ENCODE measurements around the gene TMTC1.
"Not testable (repeated sequence)": the region's sequence is repeated elsewhere in the genome, so short reads cannot be mapped to it uniquely, and the experiment has no call there.

Gene TMTC1

DNA sequence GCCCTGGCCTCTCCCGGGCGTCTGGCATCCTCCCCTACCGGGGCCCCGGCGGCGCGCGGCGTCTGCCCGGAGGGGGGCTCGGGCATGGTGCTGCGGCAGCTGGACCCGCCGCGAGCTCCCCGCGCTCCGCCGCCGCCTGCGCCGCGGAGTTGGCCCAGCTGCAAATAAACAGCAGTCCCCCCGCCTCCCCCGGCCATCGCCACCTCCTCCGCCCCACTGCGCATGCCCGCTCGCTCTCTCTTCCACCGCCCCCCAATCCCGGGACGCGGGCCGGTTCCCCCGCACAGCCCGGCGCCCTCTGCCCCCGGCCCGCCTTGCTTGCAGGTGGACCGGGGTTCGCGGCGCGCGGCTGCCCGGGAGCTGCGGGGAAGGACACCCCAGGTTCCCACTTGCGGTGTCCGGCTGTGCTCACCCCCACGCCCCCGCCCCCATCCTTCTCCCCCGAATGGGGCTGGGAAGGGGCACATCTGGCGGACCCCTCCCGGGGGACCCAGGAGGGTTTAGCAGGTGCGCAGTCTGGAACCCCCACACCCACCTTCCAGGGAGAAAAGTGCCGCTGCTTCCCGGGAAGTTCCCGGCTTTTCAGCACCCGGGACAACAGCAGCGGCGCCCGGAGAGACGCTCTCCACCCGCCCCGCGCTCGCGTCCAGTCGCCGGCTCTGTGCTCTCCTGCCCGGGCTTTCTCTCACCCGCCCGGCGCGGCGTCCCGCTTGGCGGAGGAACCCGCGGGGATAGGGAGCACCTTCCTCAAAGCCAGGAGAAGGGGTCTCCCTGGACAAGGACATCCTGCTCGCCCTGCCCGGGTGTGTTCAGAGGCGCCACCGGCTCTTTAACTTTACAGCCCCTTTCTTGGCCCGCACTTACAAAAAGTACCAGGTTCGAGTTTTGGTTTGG is at the start of gene TMTC1:
Gene TMTC1 (minus strand): TSS at position 170 of the 894 bp plus-strand sequence. CDS start 191 bp downstream, outside the sequence.
- DNase-seq: no peak

DNA sequence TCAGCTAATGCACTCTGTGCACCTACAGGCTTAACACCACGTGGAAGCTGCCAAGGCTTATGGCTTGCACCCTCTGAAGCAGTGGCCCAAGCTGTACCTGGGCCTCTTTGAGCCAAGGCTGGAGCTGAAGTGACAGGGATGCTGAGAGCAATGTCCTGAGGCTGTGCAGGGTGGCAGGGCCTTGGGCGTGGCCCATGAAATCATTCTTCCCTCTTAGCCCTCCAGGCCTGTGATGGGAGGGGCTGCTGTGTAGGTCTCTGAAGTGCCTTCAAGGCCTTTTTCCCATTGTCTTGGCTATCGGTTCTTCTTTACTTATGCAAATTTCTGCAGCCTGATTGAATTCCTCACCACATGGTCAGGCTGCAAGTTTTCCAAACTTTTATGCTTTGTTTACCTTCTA is 47.4 kb upstream of the TMTC1 start:
- DNase-seq: no peak

DNA sequence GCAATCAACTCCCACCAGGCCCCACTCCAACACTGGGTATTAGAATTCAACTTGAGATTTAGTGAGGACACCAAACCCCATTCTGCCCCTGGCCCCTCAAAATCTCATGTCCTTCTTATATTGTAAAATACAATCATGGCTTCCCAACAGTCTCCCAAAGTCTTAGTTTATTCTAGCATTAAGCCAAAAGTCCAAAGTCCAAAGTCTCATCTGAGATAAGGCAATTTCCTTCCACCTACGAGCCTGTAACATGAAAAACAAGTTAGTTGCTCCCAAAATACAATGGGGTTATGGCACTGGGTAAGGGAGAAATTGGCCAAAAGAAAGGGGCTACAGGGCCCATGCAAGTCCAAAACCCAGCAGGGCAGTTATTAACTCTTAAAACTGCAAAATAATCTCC is 46.6 kb upstream of the TMTC1 start:
- no peak for DNase-seq

DNA sequence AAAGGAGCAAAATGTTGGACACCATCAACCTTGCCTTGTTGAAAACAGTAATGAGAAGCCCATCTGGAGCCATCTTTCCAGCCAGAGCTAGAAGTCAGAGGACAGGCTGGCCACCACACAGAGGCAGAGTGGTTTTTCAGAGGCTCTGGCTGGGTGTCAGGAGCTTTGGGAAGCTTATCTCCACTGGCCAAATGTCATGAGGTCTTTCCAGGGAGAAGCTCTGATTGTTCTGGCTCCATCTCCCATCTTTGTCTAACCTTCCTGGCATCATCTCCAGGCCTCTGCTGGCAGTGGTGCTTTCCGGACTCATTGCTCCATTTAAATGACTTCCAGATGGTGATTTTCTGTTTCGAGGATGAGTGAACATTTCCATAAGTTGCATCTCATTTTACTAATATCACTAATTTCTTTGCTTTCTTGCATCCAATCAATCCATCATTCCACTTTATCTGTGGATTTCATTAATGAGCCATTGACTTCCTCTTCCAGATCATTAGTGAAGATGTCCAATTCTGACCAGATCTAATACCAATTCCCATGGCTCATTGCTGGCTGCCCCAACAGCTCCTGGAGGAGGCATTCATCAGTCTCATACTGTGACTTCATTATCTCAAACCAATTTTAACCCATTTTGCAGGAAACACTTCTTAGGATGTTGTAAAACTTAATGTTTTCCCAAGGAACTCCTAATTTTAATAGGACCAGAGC is 35.3 kb upstream of the TMTC1 start:
- no peak for DNase-seq

DNA sequence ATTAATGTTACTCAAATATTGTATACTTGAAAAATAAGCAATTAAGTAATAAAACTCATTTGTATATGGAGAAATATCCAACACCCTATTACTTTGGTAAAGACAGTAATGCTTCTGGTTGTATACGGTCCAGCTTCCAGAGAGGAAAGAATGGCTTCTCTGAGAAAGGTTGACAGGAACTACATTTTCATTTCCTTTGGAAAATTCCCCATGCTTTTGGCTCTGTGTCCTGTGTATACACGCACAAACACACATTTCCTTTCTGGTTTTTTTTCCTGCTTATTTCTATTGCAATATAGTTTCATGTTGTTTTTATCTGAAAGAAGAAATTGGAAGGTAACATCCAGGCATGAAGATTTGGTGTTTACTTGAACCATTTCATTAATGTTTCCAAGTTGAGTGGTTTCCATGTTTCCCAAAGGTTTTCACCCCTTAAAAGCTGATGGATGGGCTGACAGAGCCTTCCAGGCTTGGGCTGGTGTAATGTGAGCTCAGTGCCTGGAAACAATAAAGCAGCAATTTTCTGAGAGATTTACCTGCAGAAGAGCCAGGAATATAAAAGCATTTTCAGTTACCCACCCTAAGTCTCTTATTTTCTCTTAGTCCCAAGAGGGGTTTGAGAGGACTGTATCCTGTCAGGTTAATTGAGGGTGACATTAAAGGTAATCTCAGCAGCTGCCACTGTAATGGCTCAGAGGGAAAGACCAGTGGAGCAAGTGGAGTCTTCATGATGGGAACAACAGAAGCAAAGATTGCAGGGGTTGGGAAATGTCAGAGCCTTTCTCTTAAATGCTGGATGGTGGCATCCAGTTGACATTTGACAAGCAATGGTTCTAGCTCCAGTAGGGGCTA is 33.4 kb upstream of the TMTC1 start:
- no peak for DNase-seq

DNA sequence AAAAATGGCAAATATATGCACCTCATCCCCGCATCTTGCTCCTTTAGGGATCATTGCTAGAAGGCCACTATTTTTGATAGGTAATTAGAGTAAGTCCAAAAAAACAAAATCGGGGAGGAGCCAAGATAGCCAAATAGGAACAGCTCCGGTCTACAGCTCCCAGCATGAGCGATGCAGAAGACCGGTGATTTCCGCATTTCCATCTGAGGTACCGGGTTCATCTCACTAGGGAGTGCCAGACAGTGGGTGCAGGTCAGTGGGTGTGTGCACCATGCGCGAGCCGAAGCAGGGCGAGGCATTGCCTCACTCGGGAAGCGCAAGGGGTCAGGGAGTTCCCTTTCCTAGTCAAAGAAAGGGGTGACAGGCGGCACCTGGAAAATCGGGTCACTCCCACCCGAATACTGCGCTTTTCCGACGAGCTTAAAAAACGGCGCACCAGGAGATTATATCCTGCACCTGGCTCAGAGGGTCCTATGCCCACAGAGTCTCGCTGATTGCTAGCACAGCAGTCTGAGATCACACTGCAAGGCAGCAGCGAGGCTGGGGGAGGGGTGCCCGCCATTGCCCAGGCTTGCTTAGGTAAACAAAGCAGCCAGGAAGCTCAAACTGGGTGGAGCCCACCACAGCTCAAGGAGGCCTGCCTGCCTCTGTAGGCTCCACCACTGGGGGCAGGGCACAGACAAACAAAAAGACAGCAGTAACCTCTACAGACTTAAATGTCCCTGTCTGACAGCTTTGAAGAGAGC is 26.0 kb upstream of the TMTC1 start:
- DNase-seq: not testable (repeated sequence)

DNA sequence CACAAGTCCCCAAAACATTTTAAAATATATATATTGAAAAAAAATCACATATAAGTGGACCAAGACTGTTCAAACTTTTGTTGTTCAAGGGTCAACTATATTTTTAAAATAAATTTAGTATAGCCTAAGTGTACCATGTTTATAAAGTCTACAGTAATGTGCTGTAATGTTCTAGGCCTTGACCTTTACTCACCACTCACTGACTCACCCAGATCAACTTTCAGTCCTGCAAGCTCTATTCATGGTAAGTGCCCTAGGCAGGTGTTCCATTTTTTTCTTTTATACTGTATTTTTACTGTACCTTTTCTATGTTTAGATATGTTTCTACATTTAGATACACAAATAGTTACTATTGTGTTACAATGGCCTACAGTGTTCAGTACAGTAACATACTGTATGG is 23.4 kb upstream of the TMTC1 start:
- no peak for DNase-seq

DNA sequence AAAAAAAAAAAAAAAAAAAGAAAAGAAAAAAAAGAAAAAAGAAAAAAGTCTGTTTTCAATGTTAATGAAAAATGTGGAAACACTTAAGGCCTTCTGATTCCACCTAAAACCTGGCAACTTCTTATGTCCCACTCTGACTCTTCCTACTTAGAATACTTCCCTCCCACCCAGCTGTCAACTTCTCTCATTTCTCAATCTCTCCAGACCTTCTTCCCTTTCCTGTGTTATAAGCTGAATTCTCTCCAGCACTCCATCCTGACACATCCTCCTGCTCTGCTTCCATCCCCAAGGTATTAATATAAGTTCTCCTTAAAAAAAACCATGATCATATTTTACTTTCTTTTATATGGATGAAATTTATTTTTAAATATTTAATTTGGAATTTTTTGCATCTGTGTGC is 20.3 kb upstream of the TMTC1 start:
- no peak for DNase-seq

DNA sequence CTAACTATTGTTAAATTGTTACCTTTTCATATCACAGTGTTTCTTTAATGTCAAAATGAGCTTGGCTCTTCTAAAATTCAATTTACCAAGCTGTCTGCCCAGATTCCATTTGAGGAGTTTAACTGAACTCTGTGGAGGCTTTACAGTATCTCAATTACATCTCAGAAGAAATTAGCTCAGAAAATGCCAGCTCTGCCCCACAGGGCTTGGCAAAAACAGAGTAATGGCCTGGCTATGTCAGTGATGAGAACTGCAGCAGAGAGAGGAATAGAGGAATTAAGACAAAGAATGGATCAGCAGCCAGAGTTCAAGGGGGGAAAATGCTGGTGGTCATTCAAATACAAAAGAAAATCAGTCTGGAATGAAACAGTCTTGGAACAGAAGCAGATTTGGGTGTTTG is 15.8 kb upstream of the TMTC1 start:
- DNase-seq: no peak

DNA sequence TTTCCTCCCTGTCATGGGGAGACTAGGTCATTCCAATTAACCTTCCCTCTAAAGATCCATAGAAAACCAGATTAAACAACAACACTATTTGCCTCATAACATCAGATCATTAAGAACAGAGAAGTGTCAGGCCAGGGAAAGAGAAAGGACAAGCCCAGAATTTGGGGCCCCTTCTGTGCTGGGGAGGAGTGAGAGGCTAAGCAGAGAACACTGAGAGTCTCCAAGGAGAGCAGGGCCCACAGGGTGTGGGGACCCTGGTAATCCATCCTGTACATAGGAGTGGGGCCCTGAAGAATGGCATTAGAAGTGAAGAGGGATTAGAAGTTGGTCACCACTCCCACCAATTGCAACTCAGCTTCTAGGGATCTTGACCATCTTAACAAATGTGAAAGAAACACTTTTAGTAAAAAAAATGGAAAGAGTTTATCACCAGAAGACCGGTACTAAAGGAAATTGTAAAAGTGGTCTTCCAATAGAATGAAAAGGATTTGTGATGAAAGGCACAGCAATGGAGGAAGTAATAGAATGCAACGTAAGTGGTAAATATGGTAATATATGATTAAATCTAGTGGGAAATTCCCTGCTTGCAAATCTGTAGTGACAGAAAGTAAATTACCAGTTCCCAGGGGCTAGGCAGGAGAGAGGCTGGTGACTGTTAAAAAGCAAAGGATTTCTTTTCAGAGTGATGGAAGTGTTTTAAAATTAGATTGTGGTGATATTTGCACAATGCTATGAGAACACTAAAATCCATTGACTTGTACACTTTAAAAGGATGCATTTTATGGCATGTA is 14.0 kb upstream of the TMTC1 start:
- no peak for DNase-seq

DNA sequence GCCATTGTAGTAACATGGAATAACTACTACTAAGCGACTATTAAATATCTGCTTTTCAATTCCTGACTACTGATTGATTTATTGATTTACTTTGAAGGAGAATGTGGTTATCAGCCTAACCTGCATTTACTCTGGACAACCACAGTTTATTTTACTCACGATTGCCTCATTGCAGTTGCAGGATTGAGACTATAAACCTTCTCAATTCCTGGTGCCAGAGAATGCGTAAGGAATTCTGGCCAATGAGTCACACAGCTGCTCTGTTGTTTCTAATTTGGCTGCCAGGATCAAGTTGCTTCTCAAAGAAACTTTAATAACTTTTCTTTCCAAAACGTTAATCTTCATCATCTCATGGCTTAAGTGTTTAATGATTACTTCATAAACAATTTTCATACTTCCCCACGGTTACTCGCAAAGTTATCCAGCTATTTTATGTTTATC is 13.1 kb upstream of the TMTC1 start:
- no peak for DNase-seq

DNA sequence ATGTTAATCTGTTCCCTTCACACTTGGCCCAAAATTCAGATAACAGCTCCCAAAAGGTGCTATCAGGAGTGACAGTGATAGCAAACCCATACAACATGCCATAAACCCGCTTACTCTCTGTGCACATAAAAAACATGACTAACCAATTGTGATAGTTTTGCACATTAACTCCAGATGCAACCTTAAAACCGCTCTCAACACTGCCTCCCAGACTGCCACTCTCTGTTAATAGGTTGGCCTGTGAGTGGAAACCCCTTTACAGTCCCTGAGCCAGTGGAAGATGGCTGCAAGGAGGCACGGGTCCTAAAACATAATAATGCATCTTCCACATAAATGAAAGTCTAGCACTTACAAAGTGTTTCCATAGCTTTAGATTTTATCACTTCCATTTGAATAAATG is 12.0 kb upstream of the TMTC1 start:
- no peak for DNase-seq

DNA sequence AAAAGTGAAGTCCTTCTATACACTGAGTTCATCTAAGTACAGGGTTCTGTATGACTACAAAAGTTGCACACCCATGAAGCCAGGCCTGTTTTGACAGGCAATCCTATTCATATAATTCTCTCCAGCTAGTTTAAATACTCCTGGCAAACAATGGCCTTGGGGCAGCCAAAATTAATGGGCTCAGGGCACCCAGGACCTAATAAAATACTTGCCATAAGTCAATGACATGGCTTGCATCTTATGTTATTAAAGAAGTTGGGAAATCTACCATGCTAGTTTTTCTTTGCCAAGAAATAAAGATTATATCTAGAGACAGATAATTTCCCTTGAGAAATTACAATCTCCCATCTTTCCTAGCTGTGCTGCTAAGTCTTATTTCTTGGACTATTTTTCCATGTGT is 11.1 kb upstream of the TMTC1 start:
- no peak for DNase-seq

DNA sequence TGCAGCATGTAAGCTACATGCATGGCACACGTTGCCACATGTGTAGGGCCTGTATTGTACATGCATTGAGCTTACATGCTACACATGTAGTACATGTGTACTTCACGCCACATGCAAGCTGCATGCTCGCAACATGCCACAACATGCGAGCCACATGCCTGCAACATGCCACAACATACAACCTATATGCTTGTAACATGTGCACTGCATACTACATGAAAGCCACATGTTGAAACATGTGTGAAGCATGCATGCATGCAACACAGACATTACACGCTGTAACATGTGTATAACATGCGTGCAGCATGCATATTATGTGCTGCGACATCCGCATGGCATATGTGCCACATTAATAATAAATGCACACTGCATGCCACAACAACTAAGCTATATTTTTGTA is 9.1 kb upstream of the TMTC1 start:
- no peak for DNase-seq

DNA sequence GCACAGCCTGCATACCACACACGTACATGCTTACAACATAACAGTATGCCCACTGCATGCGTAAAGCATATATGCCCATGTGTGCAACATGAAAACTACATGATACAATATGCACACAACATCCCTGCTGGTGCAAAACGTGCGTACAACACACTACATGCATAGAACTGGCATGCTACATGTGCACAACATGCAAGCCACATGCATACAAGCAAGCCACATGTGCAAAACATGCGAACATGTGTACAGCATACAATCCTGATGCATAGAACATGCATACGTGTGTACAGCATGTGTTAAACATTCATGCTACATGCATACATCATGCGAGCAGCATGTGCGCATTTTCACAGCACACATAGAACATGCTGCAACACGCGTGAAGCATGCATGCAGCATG is 8.4 kb upstream of the TMTC1 start:
- DNase-seq: no peak

DNA sequence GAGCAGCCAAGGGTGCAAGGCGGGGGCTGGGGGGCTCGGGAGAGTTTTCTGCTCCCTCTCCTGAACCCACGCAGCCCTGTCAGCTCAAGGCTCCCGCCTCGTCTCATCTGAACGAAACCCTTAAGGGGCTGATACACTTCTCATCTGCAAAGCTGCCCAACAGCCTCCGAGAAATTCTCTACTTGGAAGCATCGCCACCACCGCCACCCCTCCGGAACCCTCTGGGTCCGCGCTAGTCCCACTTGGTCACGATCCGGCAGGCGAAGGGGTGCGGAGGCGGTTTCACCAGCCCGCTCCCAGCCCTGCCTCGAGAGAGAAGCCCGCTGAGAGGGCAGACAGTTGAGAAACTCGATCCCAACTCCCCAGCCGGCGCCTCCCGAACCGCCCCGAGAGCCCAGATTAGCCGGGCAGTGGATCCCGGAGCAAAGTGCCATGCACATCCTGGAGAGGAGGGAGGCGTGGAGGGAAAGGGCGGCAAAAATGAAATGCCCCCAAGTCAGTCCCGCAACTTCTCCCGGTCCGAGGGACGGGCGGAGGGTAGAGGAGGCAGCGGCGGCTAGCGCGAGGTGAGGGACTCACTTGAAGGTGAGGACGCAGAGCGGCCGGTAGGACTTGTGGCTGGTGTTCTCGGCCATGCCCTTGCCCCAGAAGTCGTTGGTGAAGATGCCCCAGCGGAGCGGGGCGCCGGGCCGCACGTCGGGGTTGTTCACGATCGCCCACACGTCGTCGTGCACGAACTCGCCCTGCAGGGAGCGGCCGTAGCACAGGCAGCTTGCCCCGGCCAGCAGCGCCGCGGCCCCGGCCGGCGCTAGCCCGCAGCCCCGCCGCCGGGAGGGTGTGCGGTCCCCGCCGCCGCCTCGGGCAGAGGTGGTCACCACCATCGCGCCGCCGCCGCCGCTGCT is 620 bp downstream of the TMTC1 start:
- DNase-seq: no peak

DNA sequence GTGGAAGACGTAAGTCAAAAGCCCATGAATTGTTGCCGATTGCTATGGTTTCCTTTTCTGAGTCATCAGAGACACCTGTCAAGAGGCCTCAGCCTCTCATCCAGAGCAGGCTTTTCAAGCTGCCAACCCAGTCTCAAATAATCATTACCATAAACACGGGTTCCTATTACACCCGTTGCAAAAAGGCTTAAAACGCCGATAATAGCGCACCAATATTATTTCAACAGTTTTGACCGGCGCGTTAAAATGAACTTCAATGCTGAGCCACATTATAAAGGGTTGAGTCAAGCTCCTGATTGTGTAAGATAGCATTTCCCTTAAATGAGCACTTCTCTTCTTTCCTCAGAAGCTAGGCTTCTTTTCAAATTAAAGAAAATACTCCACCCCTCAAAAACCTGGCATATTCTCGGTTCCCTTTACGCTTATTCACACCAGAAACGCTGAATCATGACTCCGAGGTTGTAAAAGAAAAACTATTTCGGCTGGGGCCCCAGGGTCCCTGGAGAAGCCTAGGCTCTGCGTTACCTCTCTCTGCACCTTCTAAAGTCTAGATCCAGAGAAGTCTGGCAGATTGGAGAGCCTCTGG is 1.4 kb downstream of the TMTC1 start:
- DNase-seq: no peak

DNA sequence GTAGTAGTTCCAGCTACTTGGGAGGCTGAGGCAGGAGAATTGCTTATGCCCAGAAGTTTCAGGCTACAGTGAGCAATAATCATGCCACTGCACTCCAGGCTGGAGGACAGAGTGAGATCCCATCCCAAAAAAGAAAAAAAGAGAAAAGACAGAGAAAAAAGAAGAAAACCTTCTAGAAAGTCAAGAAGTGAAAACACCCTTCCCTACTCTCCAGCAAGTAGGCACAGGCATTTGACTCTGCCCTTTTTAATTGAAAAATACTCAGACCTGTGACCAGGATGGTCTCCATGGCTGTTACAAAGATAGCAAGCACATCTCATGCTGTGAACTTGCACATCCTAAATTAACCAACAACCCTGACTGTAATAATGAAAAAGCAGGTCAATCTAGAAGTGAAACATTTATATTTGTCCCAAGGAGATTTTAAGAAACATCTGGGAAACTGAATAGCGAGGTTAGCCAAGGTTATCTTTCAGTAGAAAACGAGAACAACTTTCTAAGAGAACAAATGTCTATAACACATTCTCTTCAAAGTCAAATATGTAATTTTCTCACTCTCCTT is 2.0 kb downstream of the TMTC1 start:
- no peak for DNase-seq

DNA sequence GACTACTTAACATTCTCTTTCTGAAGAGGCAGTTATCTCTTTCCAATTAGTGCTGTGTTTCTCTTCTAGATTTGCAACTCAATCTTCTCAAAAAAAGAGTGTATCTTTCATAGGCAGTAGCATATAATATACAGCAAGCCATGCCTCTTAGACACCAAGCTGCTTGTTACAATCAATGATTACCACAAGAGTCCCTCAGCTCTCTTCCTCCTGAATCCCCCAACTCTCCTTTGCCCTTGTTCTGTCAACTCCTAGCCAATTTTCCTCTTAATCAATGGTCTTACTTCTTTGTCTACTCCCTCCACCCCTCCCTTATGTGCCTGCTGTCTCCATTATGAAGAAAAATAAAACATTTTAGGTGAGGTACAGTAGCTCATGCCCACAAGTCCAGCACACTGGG is 2.6 kb downstream of the TMTC1 start:
- DNase-seq: no peak

DNA sequence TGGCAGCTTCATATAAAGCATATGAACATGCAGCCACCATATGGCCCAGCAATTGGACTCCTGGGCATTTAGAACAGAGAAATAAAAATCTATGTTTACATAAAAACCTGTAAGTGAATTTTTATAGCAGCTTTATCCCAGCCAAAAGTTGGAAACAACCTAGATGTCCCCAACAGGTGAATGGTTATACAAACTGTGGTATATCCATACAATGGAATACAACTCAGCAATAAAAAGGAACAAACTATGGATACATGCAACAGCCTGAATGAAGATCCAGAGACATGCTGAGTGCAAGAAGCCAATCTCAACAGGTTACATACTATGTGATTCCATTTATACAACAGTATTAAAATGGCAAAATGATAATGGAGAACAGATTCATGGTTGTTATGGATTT is 3.7 kb downstream of the TMTC1 start:
- DNase-seq: no peak
